Liver (tissue), 9 donors: ENCODE results near the gene SEMA4D. TPM values are rescaled to one million over a fixed set of nuclear protein-coding genes. Genes with fewer than 3 reads are reported as not detected.

Source experiments
- DNase-seq: peaks from one replicate; pipeline ENCODE4 v3.0.0-alpha.2; 2017; ENCODE audit warnings: low spot score
- H3K27ac ChIP-seq, 2 donors: one replicate each; pipeline ENCODE4 v1.7.0; 2013; ENCODE audit warnings: inconsistent platforms in 2 of 2, low read length in 2 of 2, control low read depth in 1 of 2, low read depth in 1 of 2, mild to moderate bottlenecking in 1 of 2
- H3K27me3 ChIP-seq, 4 donors: one replicate each; pipeline versions ENCODE4 v1.6.1 to v1.7.0; 2013; ENCODE audit warnings: low read length in 3 of 4, inconsistent platforms in 1 of 4, mild to moderate bottlenecking in 1 of 4, moderate library complexity in 1 of 4; ENCODE audit not compliant: control insufficient read depth in 4 of 4, insufficient read depth in 4 of 4
- H3K36me3 ChIP-seq, 4 donors: one replicate each; pipeline versions ENCODE4 v1.6.1 to v1.7.0; 2013; ENCODE audit warnings: low read length in 3 of 4, mild to moderate bottlenecking in 3 of 4, low read depth in 1 of 4, moderate library complexity in 1 of 4; ENCODE audit not compliant: control insufficient read depth in 4 of 4, insufficient read depth in 3 of 4
- H3K4me1 ChIP-seq, 4 donors: one replicate each; pipeline versions ENCODE4 v1.6.1 to v1.7.0; 2013; ENCODE audit warnings: low read length in 3 of 4, mild to moderate bottlenecking in 3 of 4, moderate library complexity in 1 of 4; ENCODE audit not compliant: control insufficient read depth in 4 of 4, insufficient read depth in 4 of 4
- H3K4me3 ChIP-seq, 3 donors: one replicate each; pipeline versions ENCODE4 v1.6.1 to v1.7.0; 2013; ENCODE audit warnings: low read length in 3 of 3, control low read depth in 1 of 3, low read depth in 1 of 3, mild to moderate bottlenecking in 1 of 3
- H3K9ac ChIP-seq, 2 donors: one replicate each; pipeline ENCODE4 v1.7.0; 2013; ENCODE audit warnings: low read length in 2 of 2, mild to moderate bottlenecking in 2 of 2, moderate library complexity in 2 of 2, control low read depth in 1 of 2, low read depth in 1 of 2
- H3K9me3 ChIP-seq, 4 donors: one replicate each; pipeline versions ENCODE4 v1.6.1 to v1.7.0; 2013; ENCODE audit warnings: low read length in 3 of 4; ENCODE audit not compliant: control insufficient read depth in 4 of 4
- ATF3 ChIP-seq: IDR thresholded peaks from 2 replicates; pipeline ENCODE4 v1.6.1; 2016; ENCODE audit warnings: antibody characterized with exemption
- CTCF ChIP-seq: fragments of 150-350 bp; IDR thresholded peaks from 2 replicates; pipeline ENCODE4 v1.5.1; 2017; ENCODE audit warnings: improper control_type of control experiment, low read depth, low read length; ENCODE audit not compliant: missing input control
- EGR1 ChIP-seq, 2 donors: IDR thresholded peaks; 2 replicates each; pipeline ENCODE4 v1.6.1; 2016 to 2018; ENCODE audit warnings: antibody characterized with exemption in 2 of 2, low read depth in 2 of 2
- FOXA1 ChIP-seq: IDR thresholded peaks from 2 replicates; pipeline ENCODE4 v1.6.1; 2016; ENCODE audit warnings: antibody characterized with exemption
- FOXA2 ChIP-seq: IDR thresholded peaks from 2 replicates; pipeline ENCODE4 v1.6.1; 2016; ENCODE audit warnings: antibody characterized with exemption
- GABPA ChIP-seq, 2 donors: IDR thresholded peaks in 1 of 2; conservative IDR thresholded peaks in 1 of 2; 2 replicates each; pipeline ENCODE4 v1.6.1; 2016; ENCODE audit warnings: antibody characterized with exemption in 2 of 2, mild to moderate bottlenecking in 1 of 2, moderate library complexity in 1 of 2
- HNF4A ChIP-seq, 2 donors: conservative IDR thresholded peaks; 2 replicates each; pipeline ENCODE4 v1.6.1; 2016; ENCODE audit warnings: antibody characterized with exemption in 2 of 2, mild to moderate bottlenecking in 2 of 2
- HNF4G ChIP-seq: IDR thresholded peaks from 2 replicates; pipeline ENCODE4 v1.6.1; 2016; ENCODE audit warnings: antibody characterized with exemption
- JUND ChIP-seq, 2 donors: IDR thresholded peaks; 2 replicates each; pipeline ENCODE4 v1.6.1; 2016; ENCODE audit warnings: antibody characterized with exemption in 2 of 2
- MAX ChIP-seq: IDR thresholded peaks from 2 replicates; pipeline ENCODE4 v1.6.1; 2016; ENCODE audit warnings: antibody characterized with exemption
- NR2F2 ChIP-seq: IDR thresholded peaks from 2 replicates; pipeline ENCODE4 v1.6.1; 2016; ENCODE audit warnings: antibody characterized with exemption
- RAD21 ChIP-seq, 2 donors: IDR thresholded peaks; 2 replicates each; pipeline ENCODE4 v1.6.1; 2016; ENCODE audit warnings: antibody characterized with exemption in 2 of 2, mild to moderate bottlenecking in 2 of 2
- RXRA ChIP-seq, 2 donors: IDR thresholded peaks; 2 replicates each; pipeline ENCODE4 v1.6.1; 2017 to 2018; ENCODE audit warnings: antibody characterized with exemption in 2 of 2, mild to moderate bottlenecking in 1 of 2
- SP1 ChIP-seq: IDR thresholded peaks from 2 replicates; pipeline ENCODE4 v1.6.1; 2018; ENCODE audit warnings: antibody characterized with exemption, mild to moderate bottlenecking
- TAF1 ChIP-seq: conservative IDR thresholded peaks from 2 replicates; pipeline ENCODE4 v1.6.1; 2016; ENCODE audit warnings: antibody characterized with exemption, mild to moderate bottlenecking
- YY1 ChIP-seq: IDR thresholded peaks from 2 replicates; pipeline ENCODE4 v1.6.1; 2016; ENCODE audit warnings: antibody characterized with exemption, mild to moderate bottlenecking
- WGBS: extraction: QIAGEN DNeasy Blood & Tissue Kit; methylation state at CpG from one replicate; pipeline ENCODE4 v1.1.7; 2013; 5-methylcytosine and 5-hydroxymethylcytosine counted together
- polyA plus RNA-seq, 2 donors: library from polyadenylated mRNA; stranded (reverse) in 1 of 2; unstranded in 1 of 2; fragments of 200-250 nt in 1 of 2; fragments of >200 nt in 1 of 2; fragmentation: Nextera tagmentation in 1 of 2; extraction: Ambion mirVana in 1 of 2; gene quantifications; one replicate each; pipeline versions ENCODE4 v1.2.1 to v1.2.3, GENCODE V29; 2013 to 2015
- total RNA-seq, 2 donors: library from RNA; depleted of rRNA; stranded (reverse); fragments of >200 nt; gene quantifications; one replicate each; pipeline ENCODE4 v1.2.3, GENCODE V29; 2014
- TF ChIP-seq, protein P1 (sequence below): IDR thresholded peaks from 2 replicates; pipeline ENCODE4 v1.6.1; 2016; ENCODE audit warnings: antibody characterized with exemption, mild to moderate bottlenecking
- TF ChIP-seq, protein P2 (sequence below): IDR thresholded peaks from 2 replicates; pipeline ENCODE4 v1.6.1; 2016; ENCODE audit warnings: antibody characterized with exemption
- donor health status: healthy.
- donor health status: healthy.
- donor health status: healthy.
- donor health status: healthy.
- donor health status: healthy.

The SEMA4D gene
- total and polyA plus RNA-seq, 4 donors = 1.4 to 12.0 (median 4.1) TPM

GRCh38 chr9:89543621-89544278 is 45.8 kb upstream of the SEMA4D start:
- H3K27ac ChIP-seq = no peak overlapping the region
- TF ChIP-seq CTCF = no peak
- TF ChIP-seq RXRA (IDR thresholded peaks at IDR 0.05) = no peak
- no peak for TF ChIP-seq FOXA2
- TF ChIP-seq TAF1 = no peak
- no peak for TF ChIP-seq HNF4G
- TF ChIP-seq, protein P1, sequence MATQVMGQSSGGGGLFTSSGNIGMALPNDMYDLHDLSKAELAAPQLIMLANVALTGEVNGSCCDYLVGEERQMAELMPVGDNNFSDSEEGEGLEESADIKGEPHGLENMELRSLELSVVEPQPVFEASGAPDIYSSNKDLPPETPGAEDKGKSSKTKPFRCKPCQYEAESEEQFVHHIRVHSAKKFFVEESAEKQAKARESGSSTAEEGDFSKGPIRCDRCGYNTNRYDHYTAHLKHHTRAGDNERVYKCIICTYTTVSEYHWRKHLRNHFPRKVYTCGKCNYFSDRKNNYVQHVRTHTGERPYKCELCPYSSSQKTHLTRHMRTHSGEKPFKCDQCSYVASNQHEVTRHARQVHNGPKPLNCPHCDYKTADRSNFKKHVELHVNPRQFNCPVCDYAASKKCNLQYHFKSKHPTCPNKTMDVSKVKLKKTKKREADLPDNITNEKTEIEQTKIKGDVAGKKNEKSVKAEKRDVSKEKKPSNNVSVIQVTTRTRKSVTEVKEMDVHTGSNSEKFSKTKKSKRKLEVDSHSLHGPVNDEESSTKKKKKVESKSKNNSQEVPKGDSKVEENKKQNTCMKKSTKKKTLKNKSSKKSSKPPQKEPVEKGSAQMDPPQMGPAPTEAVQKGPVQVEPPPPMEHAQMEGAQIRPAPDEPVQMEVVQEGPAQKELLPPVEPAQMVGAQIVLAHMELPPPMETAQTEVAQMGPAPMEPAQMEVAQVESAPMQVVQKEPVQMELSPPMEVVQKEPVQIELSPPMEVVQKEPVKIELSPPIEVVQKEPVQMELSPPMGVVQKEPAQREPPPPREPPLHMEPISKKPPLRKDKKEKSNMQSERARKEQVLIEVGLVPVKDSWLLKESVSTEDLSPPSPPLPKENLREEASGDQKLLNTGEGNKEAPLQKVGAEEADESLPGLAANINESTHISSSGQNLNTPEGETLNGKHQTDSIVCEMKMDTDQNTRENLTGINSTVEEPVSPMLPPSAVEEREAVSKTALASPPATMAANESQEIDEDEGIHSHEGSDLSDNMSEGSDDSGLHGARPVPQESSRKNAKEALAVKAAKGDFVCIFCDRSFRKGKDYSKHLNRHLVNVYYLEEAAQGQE = no peak
- TF ChIP-seq FOXA1 = no peak
- TF ChIP-seq, protein P2, sequence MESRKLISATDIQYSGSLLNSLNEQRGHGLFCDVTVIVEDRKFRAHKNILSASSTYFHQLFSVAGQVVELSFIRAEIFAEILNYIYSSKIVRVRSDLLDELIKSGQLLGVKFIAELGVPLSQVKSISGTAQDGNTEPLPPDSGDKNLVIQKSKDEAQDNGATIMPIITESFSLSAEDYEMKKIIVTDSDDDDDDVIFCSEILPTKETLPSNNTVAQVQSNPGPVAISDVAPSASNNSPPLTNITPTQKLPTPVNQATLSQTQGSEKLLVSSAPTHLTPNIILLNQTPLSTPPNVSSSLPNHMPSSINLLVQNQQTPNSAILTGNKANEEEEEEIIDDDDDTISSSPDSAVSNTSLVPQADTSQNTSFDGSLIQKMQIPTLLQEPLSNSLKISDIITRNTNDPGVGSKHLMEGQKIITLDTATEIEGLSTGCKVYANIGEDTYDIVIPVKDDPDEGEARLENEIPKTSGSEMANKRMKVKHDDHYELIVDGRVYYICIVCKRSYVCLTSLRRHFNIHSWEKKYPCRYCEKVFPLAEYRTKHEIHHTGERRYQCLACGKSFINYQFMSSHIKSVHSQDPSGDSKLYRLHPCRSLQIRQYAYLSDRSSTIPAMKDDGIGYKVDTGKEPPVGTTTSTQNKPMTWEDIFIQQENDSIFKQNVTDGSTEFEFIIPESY = no peak
- TF ChIP-seq EGR1 (IDR thresholded peaks at IDR 0.05; ENCODE audit: low read depth in 2 of 2) = no peak
- H3K9me3 ChIP-seq = peaks cover 0 to 2% (median 0%) of the 10 kb centered on the region in 4 donors
- 91% methylated on average over 14 of the region's 14 CpGs for WGBS
- no peaks in the 10 kb centered on the region for H3K36me3 ChIP-seq
- no peak overlapping the region for H3K4me3 ChIP-seq
- H3K27me3 ChIP-seq = no peaks in the 10 kb centered on the region
- DNase-seq = no peak
- no peaks in the 10 kb centered on the region for H3K4me1 ChIP-seq
- H3K9ac ChIP-seq = no peak overlapping the region

DNA sequence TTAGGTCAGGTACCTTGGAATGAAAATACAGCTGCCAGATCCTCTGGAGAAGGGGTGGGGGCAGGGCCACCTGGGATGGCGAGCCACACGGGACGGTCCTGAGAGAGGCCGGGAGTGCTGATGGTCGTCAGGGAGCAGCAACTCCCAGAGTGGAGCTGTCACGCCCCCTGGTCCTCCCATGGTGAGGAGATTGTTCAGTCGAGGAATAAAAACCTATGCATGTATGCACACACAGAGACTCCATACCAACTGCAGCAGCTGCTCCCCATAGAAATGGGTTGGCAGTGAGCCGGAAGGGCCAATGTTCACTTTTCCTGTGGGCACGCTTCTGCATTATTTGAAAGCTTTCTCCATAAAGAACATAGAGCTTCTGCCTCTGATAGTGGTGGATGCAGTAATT is 45.2 kb upstream of the SEMA4D start:
- H3K27me3 ChIP-seq = no peaks in the 10 kb centered on the region
- H3K27ac ChIP-seq = no peak overlapping the region
- H3K36me3 ChIP-seq = no peaks in the 10 kb centered on the region
- H3K4me3 ChIP-seq = no peak overlapping the region
- WGBS = 79% methylated on average over 9 of the region's 9 CpGs
- DNase-seq = no peak
- no peaks in the 10 kb centered on the region for H3K4me1 ChIP-seq
- H3K9me3 ChIP-seq = peaks cover 0 to 2% (median 0%) of the 10 kb centered on the region in 4 donors
- no peak overlapping the region for H3K9ac ChIP-seq
- TF ChIP-seq, protein P2 = no peak
- TF ChIP-seq CTCF = no peak
- no peak for TF ChIP-seq GABPA (IDR thresholded peaks at IDR 0.05 in 1 of 2, conservative IDR thresholded peaks at IDR 0.05 in 1 of 2)
- no peak for TF ChIP-seq RXRA (IDR thresholded peaks at IDR 0.05)
- TF ChIP-seq JUND (IDR thresholded peaks at IDR 0.05) = no peak
- no peak for TF ChIP-seq ATF3
- TF ChIP-seq SP1 = no peak
- TF ChIP-seq RAD21 (IDR thresholded peaks at IDR 0.05) = no peak
- no peak for TF ChIP-seq TAF1
- TF ChIP-seq HNF4G = no peak
- TF ChIP-seq NR2F2 = no peak
- no peak for TF ChIP-seq HNF4A (conservative IDR thresholded peaks at IDR 0.05)
- no peak for TF ChIP-seq MAX
- no peak for TF ChIP-seq FOXA2
- no peak for TF ChIP-seq EGR1 (IDR thresholded peaks at IDR 0.05; ENCODE audit: low read depth in 2 of 2)
- TF ChIP-seq FOXA1 = no peak
- TF ChIP-seq YY1 = no peak
